GM18498 (cell line): ENCODE results near the gene AFF1.
"Not testable (repeated sequence)": the region's sequence is repeated elsewhere in the genome, so short reads cannot be mapped to it uniquely, and the experiment has no call there.

Source experiments
- ATAC-seq: cut with Tn5 transposase; IDR thresholded peaks from one replicate; pipeline ENCODE4 v1.9.1; 2021; ENCODE audit warnings: mild to moderate bottlenecking, moderate library complexity; ENCODE audit not compliant: unreplicated experiment

Gene AFF1

DNA sequence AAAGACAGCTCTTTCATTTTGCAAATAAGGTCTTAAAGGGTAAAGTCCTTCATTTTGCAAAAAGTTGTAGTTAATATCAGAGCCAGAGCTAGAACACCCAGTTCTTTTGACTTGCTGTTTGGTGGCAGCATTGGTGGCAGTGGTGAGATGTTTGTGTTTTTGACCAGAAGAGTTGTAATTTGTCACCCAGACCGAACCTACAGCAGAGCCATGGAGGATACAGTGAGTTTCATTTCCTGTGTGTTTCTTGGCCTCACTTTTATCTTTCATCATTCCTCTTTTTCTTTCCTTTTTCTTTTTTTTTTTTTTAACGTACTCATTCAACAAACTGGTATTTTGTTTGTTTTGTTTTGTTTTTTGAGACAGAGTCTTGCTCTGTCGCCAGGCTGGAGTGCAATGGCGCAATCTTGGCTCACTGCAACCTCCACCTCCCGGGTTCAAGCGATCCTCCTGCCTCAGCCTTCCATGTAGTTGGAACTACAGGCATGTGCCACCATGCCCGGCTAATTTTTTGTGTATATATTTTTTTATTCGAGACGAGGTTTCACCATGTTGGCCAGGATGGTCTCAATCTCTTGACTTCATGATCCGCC lies 116.4 kb downstream of the AFF1 start:
- no peak for ATAC-seq

- no peak for ATAC-seq
Observed at GRCh38 chr4:87052615-87053014, 117.8 kb downstream of the AFF1 start.

DNA sequence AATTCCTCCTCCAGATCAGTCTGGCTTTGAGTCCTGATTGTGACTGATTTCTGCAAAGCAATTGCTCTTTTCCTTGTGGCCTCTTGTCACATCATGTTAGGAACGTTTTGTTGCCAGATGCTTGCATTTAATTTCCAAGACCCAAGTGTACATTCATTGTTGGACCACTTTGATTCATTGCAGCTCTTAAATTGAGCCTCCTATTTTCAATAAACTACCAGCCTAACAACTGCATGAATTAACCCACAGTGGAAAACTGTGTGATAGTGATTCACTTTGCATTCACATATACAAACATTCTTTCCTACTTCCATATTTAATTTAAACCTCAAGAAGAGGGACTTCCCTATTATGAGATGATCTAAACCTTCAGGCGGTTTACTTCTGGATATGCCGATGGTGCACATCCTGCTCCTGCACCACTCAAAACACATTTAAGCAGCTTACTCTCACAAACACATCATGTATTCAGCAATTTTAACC lies 118.4 kb downstream of the AFF1 start:
- no peak for ATAC-seq

- ATAC-seq: no peak
Observed at GRCh38 chr4:87053802-87054767, 119.3 kb downstream of the AFF1 start.

- no peak for ATAC-seq
Observed at GRCh38 chr4:87054900-87055299, 120.1 kb downstream of the AFF1 start.

GRCh38 chr4:87055311-87055710 lies 120.5 kb downstream of the AFF1 start:
- no peak for ATAC-seq

DNA sequence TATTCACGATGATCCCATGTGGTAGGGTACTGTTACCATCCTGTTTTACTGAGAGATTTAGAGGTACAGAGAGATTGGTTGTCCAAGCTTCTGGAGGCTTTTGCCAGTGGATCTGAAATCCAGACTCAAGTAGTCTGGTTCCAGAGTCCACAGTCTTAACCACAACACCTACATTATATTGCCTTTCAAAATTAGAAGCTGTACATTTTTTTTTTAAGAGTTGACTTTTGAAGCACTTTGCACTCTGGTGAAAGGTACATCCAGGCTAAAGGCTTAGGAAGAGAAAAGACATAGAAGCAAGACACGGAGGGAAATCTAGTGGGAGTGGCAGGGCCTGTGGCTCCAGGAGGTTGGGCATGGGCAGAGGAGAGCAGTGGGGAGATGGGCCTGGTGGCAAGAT lies 122.1 kb downstream of the AFF1 start:
- ATAC-seq: no peak

DNA sequence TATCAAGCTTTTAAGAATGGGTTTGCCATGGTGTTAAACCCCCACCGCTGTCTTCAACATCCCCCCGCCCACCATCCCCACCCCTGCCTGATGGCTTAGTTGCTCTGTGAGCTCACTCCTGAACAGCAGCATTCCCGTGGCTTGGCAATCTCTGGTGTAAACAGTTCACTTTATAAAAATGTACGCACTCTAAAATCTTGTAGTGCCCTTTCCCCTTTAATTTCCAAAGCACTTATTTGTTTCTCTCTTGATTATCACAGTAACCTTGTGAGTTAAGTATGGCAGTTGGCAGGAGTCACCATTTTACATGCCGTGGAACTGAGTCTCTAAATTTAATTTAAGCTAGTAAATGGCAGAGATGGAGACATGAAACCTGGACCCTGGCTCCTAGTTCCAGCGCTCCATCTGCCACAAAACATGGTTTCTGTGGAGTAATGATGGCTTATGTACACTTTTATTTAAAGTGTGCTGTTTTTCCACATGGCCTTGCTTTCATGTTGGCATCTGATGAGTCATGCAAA lies 123.1 kb downstream of the AFF1 start:
- no peak for ATAC-seq

GRCh38 chr4:87058356-87059073 lies 123.7 kb downstream of the AFF1 start:
- peak; percentile 49 for ATAC-seq

GRCh38 chr4:87060957-87061356 lies 126.1 kb downstream of the AFF1 start:
- no peak for ATAC-seq

GRCh38 chr4:87065021-87065420 lies 130.2 kb downstream of the AFF1 start:
- no peak for ATAC-seq

GRCh38 chr4:87066403-87067123 lies 131.8 kb downstream of the AFF1 start:
- no peak for ATAC-seq

DNA sequence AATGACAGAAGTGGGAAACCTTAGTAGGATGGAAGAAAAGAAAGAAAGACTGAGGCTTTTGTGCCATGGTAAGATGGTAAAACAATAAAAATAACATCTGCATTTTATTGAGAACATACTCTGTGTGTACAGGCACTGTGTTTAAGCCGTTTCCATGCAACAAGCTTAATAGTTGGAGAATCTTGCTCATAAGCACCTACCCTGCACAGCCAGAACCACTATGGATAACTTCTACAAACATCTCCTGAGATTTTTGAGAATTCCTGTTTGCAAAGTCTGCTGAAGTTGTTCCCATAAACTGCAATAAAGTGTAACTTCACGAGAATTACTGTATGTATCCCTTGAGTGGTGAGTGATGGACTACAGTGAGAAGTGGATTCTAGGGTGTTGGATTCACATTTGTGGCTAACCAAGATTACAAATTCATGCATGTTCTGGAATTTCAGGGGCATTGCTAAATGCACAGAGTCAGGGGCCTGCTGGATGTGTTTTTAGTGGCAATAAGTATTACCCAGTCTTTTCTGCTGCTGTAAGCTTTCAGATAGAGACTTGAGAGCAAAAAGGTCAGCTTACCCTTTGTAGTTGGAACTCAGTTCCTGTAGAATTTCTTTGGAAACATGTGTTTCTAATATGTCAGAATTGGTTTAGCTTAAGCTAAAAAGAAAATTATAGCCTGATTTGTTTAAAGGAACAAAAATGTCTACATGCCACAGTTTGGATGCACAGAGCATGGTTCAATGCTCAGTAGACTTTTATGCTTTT lies 132.5 kb downstream of the AFF1 start:
- ATAC-seq: no peak

- ATAC-seq: no peak
Observed at GRCh38 chr4:87068583-87069021, 133.8 kb downstream of the AFF1 start.

DNA sequence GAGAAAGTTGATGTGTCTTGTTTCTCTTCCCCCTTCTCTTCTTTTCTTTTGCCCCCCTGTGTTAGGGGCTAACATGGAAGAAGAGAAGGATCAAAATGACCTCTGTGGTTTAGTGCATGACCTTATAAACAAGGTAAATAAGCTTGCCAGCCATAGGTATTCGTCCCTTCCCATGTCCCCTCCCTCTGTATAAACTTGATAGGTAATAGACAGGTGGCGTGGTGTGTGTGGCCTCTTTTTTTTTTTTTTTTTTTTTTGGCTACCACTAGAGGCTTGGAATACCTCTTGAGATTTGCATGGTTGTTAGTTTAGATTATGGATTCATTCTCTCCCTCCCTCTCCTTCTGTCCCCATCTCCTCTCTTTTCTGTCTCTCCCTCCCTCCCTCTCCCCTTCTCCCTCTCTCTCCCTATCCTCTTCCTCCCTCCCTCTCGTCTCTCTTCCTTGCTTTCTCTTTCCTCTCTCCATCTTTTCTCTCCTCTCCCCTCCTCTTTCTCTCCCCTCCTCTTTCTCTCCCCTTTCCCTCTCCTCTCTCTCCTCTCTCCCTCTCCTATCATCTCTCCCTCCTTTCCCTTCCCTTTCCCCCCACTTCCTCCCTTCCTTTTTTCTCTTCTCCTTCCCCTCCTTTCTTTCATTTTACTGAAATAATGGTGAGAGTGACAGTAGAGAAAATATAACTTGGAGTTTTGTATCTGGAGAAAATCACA lies 134.4 kb downstream of the AFF1 start:
- ATAC-seq: no peak

DNA sequence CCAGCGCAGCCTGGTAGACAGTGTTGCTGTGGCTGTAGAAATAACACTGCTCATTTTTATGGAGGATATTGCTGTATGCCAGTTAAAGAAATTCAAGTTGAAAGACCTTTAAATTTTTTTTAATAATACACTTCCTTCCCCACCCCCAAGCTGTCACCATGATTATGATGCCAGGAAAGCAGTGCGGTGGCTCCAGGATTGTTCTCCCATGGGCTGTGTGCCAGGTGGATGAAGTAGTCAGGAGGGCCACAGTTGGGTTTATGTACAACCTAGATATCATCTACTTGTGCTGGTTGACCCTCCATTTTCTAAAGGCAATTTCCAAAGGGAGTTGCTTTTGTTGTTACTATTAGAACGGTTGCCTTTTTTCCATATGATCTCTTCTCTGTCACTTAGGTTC lies 136.6 kb downstream of the AFF1 start:
- ATAC-seq: no peak

- not testable (repeated sequence) for ATAC-seq
Observed at GRCh38 chr4:87072545-87072944, 137.7 kb downstream of the AFF1 start.

GRCh38 chr4:87073199-87074120 lies 138.6 kb downstream of the AFF1 start:
- ATAC-seq: peak; percentile 96
